ENCODE measurements around the gene FMN2. TPM values are rescaled to one million over a fixed set of nuclear protein-coding genes. Genes with fewer than 3 reads are reported as not detected.
"Not testable (repeated sequence)": the region's sequence is repeated elsewhere in the genome, so short reads cannot be mapped to it uniquely, and the experiment has no call there.

FMN2 gene
- total RNA-seq, 2 experiments from 2014 or later = not detected

DNA sequence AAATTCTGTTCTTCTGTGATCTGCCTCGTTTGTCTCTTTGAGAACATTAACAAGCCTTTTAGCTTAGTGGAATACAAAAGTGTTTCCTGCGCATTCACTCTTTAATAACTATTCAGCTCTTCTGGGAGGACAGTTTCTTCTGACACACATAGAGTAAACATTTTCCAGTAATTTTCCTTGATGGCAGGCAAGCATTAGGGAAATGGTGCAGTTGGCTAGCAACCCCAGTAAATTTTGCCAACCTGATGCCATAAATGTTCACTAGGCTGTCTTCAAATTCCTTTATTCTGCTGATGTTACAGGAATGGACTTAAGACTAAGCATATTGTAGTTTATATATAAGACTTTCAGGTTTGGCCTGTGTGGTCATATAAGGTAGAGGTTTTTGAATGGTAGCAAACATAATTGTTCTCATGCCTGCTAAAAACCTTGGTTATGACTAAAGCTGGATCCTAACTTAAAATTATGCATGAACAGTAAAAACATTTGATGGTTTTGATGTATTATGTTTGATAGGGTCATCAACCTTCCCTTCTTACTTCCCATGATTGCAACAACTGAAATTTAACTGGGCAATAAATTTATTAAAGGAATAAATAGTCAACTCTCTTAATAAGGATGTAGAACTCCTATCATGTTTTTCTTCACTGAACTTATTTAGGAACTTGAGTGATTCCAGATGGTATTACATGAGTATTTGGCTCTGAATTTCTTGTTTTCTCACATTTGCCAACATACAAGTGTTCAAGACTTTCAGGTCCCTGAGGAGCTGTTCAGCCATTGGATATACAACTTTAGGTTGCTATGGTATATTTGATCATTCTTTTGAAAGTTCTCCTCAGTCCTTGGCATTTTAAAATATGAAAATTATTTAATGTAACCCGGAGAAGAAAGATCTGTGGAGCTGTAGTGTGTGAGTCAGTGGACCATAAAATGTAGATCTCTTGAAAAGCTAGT is 223.4 kb downstream of the FMN2 start:
- no peaks in the 10 kb centered on the region for H3K4me1 Mint-ChIP-seq (ENCODE audit: low read depth)
- POLR2A ChIA-PET = no interaction called here
- no peak for TF ChIP-seq CTCF (IDR thresholded peaks at IDR 0.05)
- H3K27me3 Mint-ChIP-seq = no peaks in the 10 kb centered on the region
- H3K4me3 Mint-ChIP-seq = no peak overlapping the region
- no peak for ATAC-seq
- intact Hi-C loops (cut with micrococcal nuclease) = no loop called here
- no peaks in the 10 kb centered on the region for H3K36me3 Mint-ChIP-seq (ENCODE audit: low read depth)
- CTCF ChIA-PET = no interaction called here
- no peak overlapping the region for H3K27ac Mint-ChIP-seq
- no peak for DNase-seq
- no peaks in the 10 kb centered on the region for H3K9me3 Mint-ChIP-seq

GRCh38 chr1:240319998-240320397 is 228.3 kb downstream of the FMN2 start:
- CTCF ChIA-PET = no interaction called here
- ATAC-seq (no peak), DNase-seq (no peak)
- POLR2A ChIA-PET = no interaction called here
- no peaks in the 10 kb centered on the region for H3K36me3 Mint-ChIP-seq (ENCODE audit: low read depth)
- no peaks in the 10 kb centered on the region for H3K27me3 Mint-ChIP-seq
- H3K27ac Mint-ChIP-seq = no peak overlapping the region
- H3K4me1 Mint-ChIP-seq (ENCODE audit: low read depth) = no peaks in the 10 kb centered on the region
- no peak overlapping the region for H3K4me3 Mint-ChIP-seq
- intact Hi-C loops (cut with micrococcal nuclease) = no loop called here
- TF ChIP-seq CTCF (IDR thresholded peaks at IDR 0.05) = no peak
- peaks cover 1% of the 10 kb centered on the region for H3K9me3 Mint-ChIP-seq

- Mint-ChIP-seq H3K27ac (no peak overlapping the region), H3K4me3 (no peak overlapping the region), H3K36me3 (ENCODE audit: low read depth) (no peaks in the 10 kb centered on the region), H3K9me3 (peaks cover 1% of the 10 kb centered on the region), H3K27me3 (no peaks in the 10 kb centered on the region), H3K4me1 (ENCODE audit: low read depth) (no peaks in the 10 kb centered on the region)
- ATAC-seq (no peak), DNase-seq (no peak)
- no peak for TF ChIP-seq CTCF (IDR thresholded peaks at IDR 0.05)
- ChIA-PET POLR2A (no interaction called here), CTCF (no interaction called here)
- intact Hi-C loops (cut with micrococcal nuclease) = no loop called here
Observed at GRCh38 chr1:240320659-240321058, 229.0 kb downstream of the FMN2 start.

- POLR2A ChIA-PET = no interaction called here
- CTCF ChIA-PET = no interaction called here
- ATAC-seq (no peak), DNase-seq (no peak)
- no peaks in the 10 kb centered on the region for H3K36me3 Mint-ChIP-seq (ENCODE audit: low read depth)
- no peaks in the 10 kb centered on the region for H3K4me1 Mint-ChIP-seq (ENCODE audit: low read depth)
- peaks cover 1% of the 10 kb centered on the region for H3K9me3 Mint-ChIP-seq
- TF ChIP-seq CTCF (IDR thresholded peaks at IDR 0.05) = no peak
- no peak overlapping the region for H3K4me3 Mint-ChIP-seq
- no peaks in the 10 kb centered on the region for H3K27me3 Mint-ChIP-seq
- intact Hi-C loops (cut with micrococcal nuclease) = no loop called here
- H3K27ac Mint-ChIP-seq = no peak overlapping the region
Observed at GRCh38 chr1:240322943-240323342, 231.3 kb downstream of the FMN2 start.

DNA sequence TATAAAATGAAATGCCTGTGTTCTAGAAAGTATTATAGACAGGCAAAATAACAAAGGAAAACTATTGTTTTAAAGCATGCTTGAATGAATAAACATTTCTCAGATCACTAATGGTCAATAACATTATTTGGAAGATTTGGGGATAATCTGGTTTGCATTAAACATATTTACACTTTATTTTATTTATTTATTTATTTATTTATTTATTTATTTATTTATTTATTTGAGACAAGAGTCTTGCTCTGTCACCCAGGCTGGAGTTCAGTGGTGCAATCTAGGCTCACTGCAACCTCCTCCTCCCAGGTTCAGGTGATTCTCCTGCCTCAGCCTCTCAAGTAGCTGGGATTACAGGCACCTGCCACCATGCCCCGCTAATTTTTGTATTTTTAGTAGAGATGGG is 236.7 kb downstream of the FMN2 start:
- H3K9me3 Mint-ChIP-seq; H3K4me3 Mint-ChIP-seq; DNase-seq; CTCF ChIA-PET; POLR2A ChIA-PET; H3K4me1 Mint-ChIP-seq (ENCODE audit: low read depth); H3K27ac Mint-ChIP-seq; H3K27me3 Mint-ChIP-seq; ATAC-seq; H3K36me3 Mint-ChIP-seq (ENCODE audit: low read depth); intact Hi-C loops (cut with micrococcal nuclease): not testable (repeated sequence)
